WTC11 (cell line): ENCODE measurements around the gene FCN2. TPM values are rescaled to one million over a fixed set of nuclear protein-coding genes. Genes with fewer than 3 reads are reported as not detected.

Experiments used
- ATAC-seq: fragments of 200-7000 bp; cut with Tn5 transposase; 2 replicates; pipeline ENCODE4 v1.10.0; 2021; ENCODE audit warnings: mild to moderate bottlenecking, moderate library complexity
- CTCF ChIA-PET: fragments of 300-600 bp; sonication (Branson Sonifier 250); formaldehyde crosslinking; loops from one replicate; lab custom pipeline; 2021; ENCODE audit warnings: antibody characterized with exemption; lab: Charles Lee
- POLR2A ChIA-PET: fragments of 350-600 bp; sonication (Branson Sonifier 250); formaldehyde crosslinking; loops from one replicate; lab custom pipeline; 2021; ENCODE audit warnings: antibody characterized with exemption; lab: Charles Lee
- DNase-seq: peaks from one replicate; pipeline ENCODE4 v3.0.0; 2021; ENCODE audit warnings: low spot score
- H3K27ac Mint-ChIP-seq: 2 replicates; pipeline ENCODE4 v1.8.0; 2021; ENCODE audit warnings: mixed read lengths
- H3K27me3 Mint-ChIP-seq: 2 replicates; pipeline ENCODE4 v1.8.0; 2021; ENCODE audit warnings: low read depth, mild to moderate bottlenecking, moderate library complexity, mixed read lengths
- H3K36me3 Mint-ChIP-seq: 2 replicates; pipeline ENCODE4 v1.8.0; 2021; ENCODE audit warnings: mixed read lengths
- H3K4me1 Mint-ChIP-seq: 2 replicates; pipeline ENCODE4 v1.8.0; 2022; ENCODE audit warnings: mixed read lengths
- H3K4me3 Mint-ChIP-seq: 2 replicates; pipeline ENCODE4 v1.8.0; 2021; ENCODE audit warnings: mild to moderate bottlenecking, moderate library complexity, mixed read lengths
- H3K9me3 Mint-ChIP-seq: 2 replicates; pipeline ENCODE4 v1.8.0; 2021; ENCODE audit warnings: mixed read lengths
- ATF1 ChIP-seq: sonication (generic); formaldehyde crosslinking; IDR thresholded peaks from 2 replicates; pipeline ENCODE4 v1.8.1; 2023; ENCODE audit warnings: mild to moderate bottlenecking, moderate library complexity, missing genetic modification reagents
- CBFB ChIP-seq: sonication (generic); formaldehyde crosslinking; IDR thresholded peaks from 2 replicates; pipeline ENCODE4 v1.8.1; 2022; ENCODE audit warnings: mild to moderate bottlenecking, low read depth, missing genetic modification reagents
- CREM ChIP-seq: sonication (generic); formaldehyde crosslinking; IDR thresholded peaks from 2 replicates; pipeline ENCODE4 v1.8.1; 2022; ENCODE audit warnings: mild to moderate bottlenecking, missing genetic modification reagents, moderate library complexity
- ESRRA ChIP-seq: sonication (generic); formaldehyde crosslinking; IDR thresholded peaks from 2 replicates; pipeline ENCODE4 v1.8.1; 2022; ENCODE audit warnings: mild to moderate bottlenecking, missing genetic modification reagents, borderline replicate concordance
- GABPB1 ChIP-seq: sonication (generic); formaldehyde crosslinking; IDR thresholded peaks from 2 replicates; pipeline ENCODE4 v1.8.1; 2023; ENCODE audit warnings: mild to moderate bottlenecking, missing genetic modification reagents
- IRF2 ChIP-seq: sonication (generic); formaldehyde crosslinking; IDR thresholded peaks from 2 replicates; pipeline ENCODE4 v1.8.0; 2022; ENCODE audit warnings: low read depth, missing genetic modification reagents, borderline replicate concordance
- NFYB ChIP-seq: sonication (generic); formaldehyde crosslinking; conservative IDR thresholded peaks from 2 replicates; pipeline ENCODE4 v1.8.0; 2022; ENCODE audit warnings: low read depth, missing genetic modification reagents
- RORB ChIP-seq: fragments of 250-450 bp; sonication (Bioruptor Pico); IDR thresholded peaks from 2 replicates; pipeline ENCODE4 v1.9.0; 2021; ENCODE audit warnings: mild to moderate bottlenecking
- SP1 ChIP-seq: sonication (generic); formaldehyde crosslinking; conservative IDR thresholded peaks from 2 replicates; pipeline ENCODE4 v1.8.1; 2022; ENCODE audit warnings: missing genetic modification reagents
- total RNA-seq: library from RNA; stranded (reverse); gene quantifications from 3 replicates; pipeline ENCODE4 v1.2.3, GENCODE V29; 2021
- TF ChIP-seq, protein P1 (sequence below): sonication (generic); formaldehyde crosslinking; conservative IDR thresholded peaks from 2 replicates; pipeline ENCODE4 v1.8.1; 2023; ENCODE audit warnings: mild to moderate bottlenecking, low read depth, missing genetic modification reagents, moderate library complexity
- TF ChIP-seq, protein P2 (sequence below): sonication (generic); formaldehyde crosslinking; IDR thresholded peaks from 2 replicates; pipeline ENCODE4 v1.8.1; 2023; ENCODE audit warnings: mild to moderate bottlenecking, missing genetic modification reagents
- TF ChIP-seq, protein P3 (sequence below): fragments of 250-450 bp; sonication (Bioruptor Pico); IDR thresholded peaks from 2 replicates; pipeline ENCODE4 v1.9.0; 2021; ENCODE audit warnings: mild to moderate bottlenecking
- TF ChIP-seq, protein P4 (sequence below): fragments of 200-600 bp; IDR thresholded peaks from 2 replicates; pipeline ENCODE4 v1.8.0; 2022; ENCODE audit warnings: antibody characterized with exemption
- TF ChIP-seq, protein P5 (sequence below): sonication (generic); formaldehyde crosslinking; IDR thresholded peaks from 2 replicates; pipeline ENCODE4 v1.8.1; 2023; ENCODE audit warnings: mild to moderate bottlenecking, missing genetic modification reagents, moderate library complexity
- TF ChIP-seq, protein P6 (sequence below): sonication (generic); formaldehyde crosslinking; IDR thresholded peaks from 2 replicates; pipeline ENCODE4 v1.8.1; 2023; ENCODE audit warnings: mild to moderate bottlenecking, missing genetic modification reagents

Gene FCN2
- total RNA-seq, 1 experiment from 2014 or later, result not detected

DNA sequence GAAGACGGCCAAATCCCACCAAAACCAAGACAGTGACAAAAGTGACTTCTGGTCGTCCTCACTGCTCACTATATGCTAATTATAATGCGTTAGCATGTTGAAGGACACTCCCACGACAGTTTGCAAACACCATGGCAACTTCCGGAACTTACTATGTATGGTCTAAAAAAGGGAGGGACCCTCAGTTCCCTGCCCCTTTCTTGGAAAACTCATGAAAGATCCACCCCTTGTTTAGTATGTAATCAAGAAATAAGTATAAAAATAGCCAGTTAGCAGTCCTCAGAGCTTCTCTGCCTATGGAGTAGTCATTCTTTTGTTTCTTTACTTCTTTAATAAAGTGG, 9.5 kb downstream of the FCN2 start:
- CTCF ChIA-PET, result no interaction called here

More for the DNA sequence above, 9.5 kb downstream of the FCN2 start:
- H3K36me3 Mint-ChIP-seq, result peaks cover 6% of the 10 kb centered on the region
- TF ChIP-seq, protein P1, sequence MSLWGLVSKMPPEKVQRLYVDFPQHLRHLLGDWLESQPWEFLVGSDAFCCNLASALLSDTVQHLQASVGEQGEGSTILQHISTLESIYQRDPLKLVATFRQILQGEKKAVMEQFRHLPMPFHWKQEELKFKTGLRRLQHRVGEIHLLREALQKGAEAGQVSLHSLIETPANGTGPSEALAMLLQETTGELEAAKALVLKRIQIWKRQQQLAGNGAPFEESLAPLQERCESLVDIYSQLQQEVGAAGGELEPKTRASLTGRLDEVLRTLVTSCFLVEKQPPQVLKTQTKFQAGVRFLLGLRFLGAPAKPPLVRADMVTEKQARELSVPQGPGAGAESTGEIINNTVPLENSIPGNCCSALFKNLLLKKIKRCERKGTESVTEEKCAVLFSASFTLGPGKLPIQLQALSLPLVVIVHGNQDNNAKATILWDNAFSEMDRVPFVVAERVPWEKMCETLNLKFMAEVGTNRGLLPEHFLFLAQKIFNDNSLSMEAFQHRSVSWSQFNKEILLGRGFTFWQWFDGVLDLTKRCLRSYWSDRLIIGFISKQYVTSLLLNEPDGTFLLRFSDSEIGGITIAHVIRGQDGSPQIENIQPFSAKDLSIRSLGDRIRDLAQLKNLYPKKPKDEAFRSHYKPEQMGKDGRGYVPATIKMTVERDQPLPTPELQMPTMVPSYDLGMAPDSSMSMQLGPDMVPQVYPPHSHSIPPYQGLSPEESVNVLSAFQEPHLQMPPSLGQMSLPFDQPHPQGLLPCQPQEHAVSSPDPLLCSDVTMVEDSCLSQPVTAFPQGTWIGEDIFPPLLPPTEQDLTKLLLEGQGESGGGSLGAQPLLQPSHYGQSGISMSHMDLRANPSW (CRISPR knock-in tag), result no peak
- TF ChIP-seq, protein P2, sequence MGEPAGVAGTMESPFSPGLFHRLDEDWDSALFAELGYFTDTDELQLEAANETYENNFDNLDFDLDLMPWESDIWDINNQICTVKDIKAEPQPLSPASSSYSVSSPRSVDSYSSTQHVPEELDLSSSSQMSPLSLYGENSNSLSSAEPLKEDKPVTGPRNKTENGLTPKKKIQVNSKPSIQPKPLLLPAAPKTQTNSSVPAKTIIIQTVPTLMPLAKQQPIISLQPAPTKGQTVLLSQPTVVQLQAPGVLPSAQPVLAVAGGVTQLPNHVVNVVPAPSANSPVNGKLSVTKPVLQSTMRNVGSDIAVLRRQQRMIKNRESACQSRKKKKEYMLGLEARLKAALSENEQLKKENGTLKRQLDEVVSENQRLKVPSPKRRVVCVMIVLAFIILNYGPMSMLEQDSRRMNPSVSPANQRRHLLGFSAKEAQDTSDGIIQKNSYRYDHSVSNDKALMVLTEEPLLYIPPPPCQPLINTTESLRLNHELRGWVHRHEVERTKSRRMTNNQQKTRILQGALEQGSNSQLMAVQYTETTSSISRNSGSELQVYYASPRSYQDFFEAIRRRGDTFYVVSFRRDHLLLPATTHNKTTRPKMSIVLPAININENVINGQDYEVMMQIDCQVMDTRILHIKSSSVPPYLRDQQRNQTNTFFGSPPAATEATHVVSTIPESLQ (CRISPR knock-in tag), result no peak
- TF ChIP-seq CBFB (no peak), CREM (CRISPR knock-in tag) (no peak), NFYB (CRISPR knock-in tag) (no peak), GABPB1 (CRISPR knock-in tag) (no peak), IRF2 (no peak), ESRRA (CRISPR knock-in tag) (no peak), RORB (CRISPR knock-in tag) (no peak), SP1 (no peak), ATF1 (CRISPR knock-in tag) (no peak)
- TF ChIP-seq, protein P3, sequence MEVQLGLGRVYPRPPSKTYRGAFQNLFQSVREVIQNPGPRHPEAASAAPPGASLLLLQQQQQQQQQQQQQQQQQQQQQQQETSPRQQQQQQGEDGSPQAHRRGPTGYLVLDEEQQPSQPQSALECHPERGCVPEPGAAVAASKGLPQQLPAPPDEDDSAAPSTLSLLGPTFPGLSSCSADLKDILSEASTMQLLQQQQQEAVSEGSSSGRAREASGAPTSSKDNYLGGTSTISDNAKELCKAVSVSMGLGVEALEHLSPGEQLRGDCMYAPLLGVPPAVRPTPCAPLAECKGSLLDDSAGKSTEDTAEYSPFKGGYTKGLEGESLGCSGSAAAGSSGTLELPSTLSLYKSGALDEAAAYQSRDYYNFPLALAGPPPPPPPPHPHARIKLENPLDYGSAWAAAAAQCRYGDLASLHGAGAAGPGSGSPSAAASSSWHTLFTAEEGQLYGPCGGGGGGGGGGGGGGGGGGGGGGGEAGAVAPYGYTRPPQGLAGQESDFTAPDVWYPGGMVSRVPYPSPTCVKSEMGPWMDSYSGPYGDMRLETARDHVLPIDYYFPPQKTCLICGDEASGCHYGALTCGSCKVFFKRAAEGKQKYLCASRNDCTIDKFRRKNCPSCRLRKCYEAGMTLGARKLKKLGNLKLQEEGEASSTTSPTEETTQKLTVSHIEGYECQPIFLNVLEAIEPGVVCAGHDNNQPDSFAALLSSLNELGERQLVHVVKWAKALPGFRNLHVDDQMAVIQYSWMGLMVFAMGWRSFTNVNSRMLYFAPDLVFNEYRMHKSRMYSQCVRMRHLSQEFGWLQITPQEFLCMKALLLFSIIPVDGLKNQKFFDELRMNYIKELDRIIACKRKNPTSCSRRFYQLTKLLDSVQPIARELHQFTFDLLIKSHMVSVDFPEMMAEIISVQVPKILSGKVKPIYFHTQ (CRISPR knock-in tag), result no peak
- TF ChIP-seq, protein P4, sequence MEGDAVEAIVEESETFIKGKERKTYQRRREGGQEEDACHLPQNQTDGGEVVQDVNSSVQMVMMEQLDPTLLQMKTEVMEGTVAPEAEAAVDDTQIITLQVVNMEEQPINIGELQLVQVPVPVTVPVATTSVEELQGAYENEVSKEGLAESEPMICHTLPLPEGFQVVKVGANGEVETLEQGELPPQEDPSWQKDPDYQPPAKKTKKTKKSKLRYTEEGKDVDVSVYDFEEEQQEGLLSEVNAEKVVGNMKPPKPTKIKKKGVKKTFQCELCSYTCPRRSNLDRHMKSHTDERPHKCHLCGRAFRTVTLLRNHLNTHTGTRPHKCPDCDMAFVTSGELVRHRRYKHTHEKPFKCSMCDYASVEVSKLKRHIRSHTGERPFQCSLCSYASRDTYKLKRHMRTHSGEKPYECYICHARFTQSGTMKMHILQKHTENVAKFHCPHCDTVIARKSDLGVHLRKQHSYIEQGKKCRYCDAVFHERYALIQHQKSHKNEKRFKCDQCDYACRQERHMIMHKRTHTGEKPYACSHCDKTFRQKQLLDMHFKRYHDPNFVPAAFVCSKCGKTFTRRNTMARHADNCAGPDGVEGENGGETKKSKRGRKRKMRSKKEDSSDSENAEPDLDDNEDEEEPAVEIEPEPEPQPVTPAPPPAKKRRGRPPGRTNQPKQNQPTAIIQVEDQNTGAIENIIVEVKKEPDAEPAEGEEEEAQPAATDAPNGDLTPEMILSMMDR, result no peak
- TF ChIP-seq, protein P5, sequence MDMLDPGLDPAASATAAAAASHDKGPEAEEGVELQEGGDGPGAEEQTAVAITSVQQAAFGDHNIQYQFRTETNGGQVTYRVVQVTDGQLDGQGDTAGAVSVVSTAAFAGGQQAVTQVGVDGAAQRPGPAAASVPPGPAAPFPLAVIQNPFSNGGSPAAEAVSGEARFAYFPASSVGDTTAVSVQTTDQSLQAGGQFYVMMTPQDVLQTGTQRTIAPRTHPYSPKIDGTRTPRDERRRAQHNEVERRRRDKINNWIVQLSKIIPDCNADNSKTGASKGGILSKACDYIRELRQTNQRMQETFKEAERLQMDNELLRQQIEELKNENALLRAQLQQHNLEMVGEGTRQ (CRISPR knock-in tag), result no peak
- TF ChIP-seq, protein P6, sequence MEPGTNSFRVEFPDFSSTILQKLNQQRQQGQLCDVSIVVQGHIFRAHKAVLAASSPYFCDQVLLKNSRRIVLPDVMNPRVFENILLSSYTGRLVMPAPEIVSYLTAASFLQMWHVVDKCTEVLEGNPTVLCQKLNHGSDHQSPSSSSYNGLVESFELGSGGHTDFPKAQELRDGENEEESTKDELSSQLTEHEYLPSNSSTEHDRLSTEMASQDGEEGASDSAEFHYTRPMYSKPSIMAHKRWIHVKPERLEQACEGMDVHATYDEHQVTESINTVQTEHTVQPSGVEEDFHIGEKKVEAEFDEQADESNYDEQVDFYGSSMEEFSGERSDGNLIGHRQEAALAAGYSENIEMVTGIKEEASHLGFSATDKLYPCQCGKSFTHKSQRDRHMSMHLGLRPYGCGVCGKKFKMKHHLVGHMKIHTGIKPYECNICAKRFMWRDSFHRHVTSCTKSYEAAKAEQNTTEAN (CRISPR knock-in tag), result no peak
- no peak overlapping the region for H3K4me3 Mint-ChIP-seq
- H3K27ac Mint-ChIP-seq, result no peak overlapping the region
- no peak for DNase-seq
- no peaks in the 10 kb centered on the region for H3K4me1 Mint-ChIP-seq
- no peaks in the 10 kb centered on the region for H3K27me3 Mint-ChIP-seq
- POLR2A ChIA-PET, result no interaction called here
- no peak for ATAC-seq
- peaks cover 15% of the 10 kb centered on the region for H3K9me3 Mint-ChIP-seq
